WTC11 (cell line): Measurements from ENCODE around the gene KLF2. TPM values are rescaled to one million over a fixed set of nuclear protein-coding genes. Genes with fewer than 3 reads are reported as not detected.

Source experiments
- ATAC-seq: fragments of 200-7000 bp; cut with Tn5 transposase; 2 replicates; pipeline ENCODE4 v1.10.0; 2021; ENCODE audit warnings: mild to moderate bottlenecking, moderate library complexity
- CTCF ChIA-PET: fragments of 300-600 bp; sonication (Branson Sonifier 250); formaldehyde crosslinking; loops from one replicate; lab custom pipeline; 2021; ENCODE audit warnings: antibody characterized with exemption; lab: Charles Lee
- POLR2A ChIA-PET: fragments of 350-600 bp; sonication (Branson Sonifier 250); formaldehyde crosslinking; loops from one replicate; lab custom pipeline; 2021; ENCODE audit warnings: antibody characterized with exemption; lab: Charles Lee
- DNase-seq: peaks from one replicate; pipeline ENCODE4 v3.0.0; 2021; ENCODE audit warnings: low spot score
- H3K27ac Mint-ChIP-seq: 2 replicates; pipeline ENCODE4 v1.8.0; 2021; ENCODE audit warnings: mixed read lengths
- H3K27me3 Mint-ChIP-seq: 2 replicates; pipeline ENCODE4 v1.8.0; 2021; ENCODE audit warnings: low read depth, mild to moderate bottlenecking, moderate library complexity, mixed read lengths
- H3K36me3 Mint-ChIP-seq: 2 replicates; pipeline ENCODE4 v1.8.0; 2021; ENCODE audit warnings: mixed read lengths
- H3K4me1 Mint-ChIP-seq: 2 replicates; pipeline ENCODE4 v1.8.0; 2022; ENCODE audit warnings: mixed read lengths
- H3K4me3 Mint-ChIP-seq: 2 replicates; pipeline ENCODE4 v1.8.0; 2021; ENCODE audit warnings: mild to moderate bottlenecking, moderate library complexity, mixed read lengths
- H3K9me3 Mint-ChIP-seq: 2 replicates; pipeline ENCODE4 v1.8.0; 2021; ENCODE audit warnings: mixed read lengths
- ATF1 ChIP-seq: sonication (generic); formaldehyde crosslinking; IDR thresholded peaks from 2 replicates; pipeline ENCODE4 v1.8.1; 2023; ENCODE audit warnings: mild to moderate bottlenecking, moderate library complexity, missing genetic modification reagents
- ETV6 ChIP-seq: sonication (generic); formaldehyde crosslinking; IDR thresholded peaks from 2 replicates; pipeline ENCODE4 v1.8.1; 2022; ENCODE audit warnings: mild to moderate bottlenecking, missing genetic modification reagents
- GABPB1 ChIP-seq: sonication (generic); formaldehyde crosslinking; IDR thresholded peaks from 2 replicates; pipeline ENCODE4 v1.8.1; 2023; ENCODE audit warnings: mild to moderate bottlenecking, missing genetic modification reagents
- GRHL2 ChIP-seq: fragments of 250-450 bp; sonication (Bioruptor Pico); IDR thresholded peaks from 2 replicates; pipeline ENCODE4 v1.8.0; 2022; ENCODE audit warnings: mild to moderate bottlenecking, moderate library complexity; ENCODE audit not compliant: insufficient replicate concordance, severe bottlenecking
- GTF2I ChIP-seq: fragments of 250-450 bp; sonication (Bioruptor Pico); conservative IDR thresholded peaks from 2 replicates; pipeline ENCODE4 v1.4.0; 2021; ENCODE audit warnings: mild to moderate bottlenecking
- MXD4 ChIP-seq: fragments of 250-450 bp; sonication (Bioruptor Pico); IDR thresholded peaks from 2 replicates; pipeline ENCODE4 v1.8.0; 2021; ENCODE audit warnings: mild to moderate bottlenecking, moderate library complexity, borderline replicate concordance
- NR1H2 ChIP-seq: sonication (generic); formaldehyde crosslinking; IDR thresholded peaks from 2 replicates; pipeline ENCODE4 v1.9.0; 2021; ENCODE audit warnings: mild to moderate bottlenecking, moderate library complexity, missing genetic modification reagents
- OVOL2 ChIP-seq: fragments of 250-450 bp; sonication (Bioruptor Pico); IDR thresholded peaks from 2 replicates; pipeline ENCODE4 v1.9.0; 2021; ENCODE audit warnings: mild to moderate bottlenecking, borderline replicate concordance
- PRRX2 ChIP-seq: fragments of 250-450 bp; sonication (Bioruptor Pico); IDR thresholded peaks from 2 replicates; pipeline ENCODE4 v1.8.0; 2021; ENCODE audit warnings: mild to moderate bottlenecking
- RORB ChIP-seq: fragments of 250-450 bp; sonication (Bioruptor Pico); IDR thresholded peaks from 2 replicates; pipeline ENCODE4 v1.9.0; 2021; ENCODE audit warnings: mild to moderate bottlenecking
- SMAD3 ChIP-seq: sonication (generic); formaldehyde crosslinking; IDR thresholded peaks from 2 replicates; pipeline ENCODE4 v1.8.0; 2022; ENCODE audit warnings: missing genetic modification reagents, mild to moderate bottlenecking, borderline replicate concordance
- TEAD1 ChIP-seq: sonication (generic); formaldehyde crosslinking; IDR thresholded peaks from 2 replicates; pipeline ENCODE4 v1.8.0; 2022; ENCODE audit warnings: mild to moderate bottlenecking, missing genetic modification reagents
- TP53 ChIP-seq: sonication (generic); formaldehyde crosslinking; IDR thresholded peaks from 2 replicates; pipeline ENCODE4 v1.8.1; 2023; ENCODE audit warnings: mild to moderate bottlenecking, missing genetic modification reagents
- ZNF121 ChIP-seq: sonication (generic); formaldehyde crosslinking; IDR thresholded peaks from 2 replicates; pipeline ENCODE4 v1.8.0; 2023; ENCODE audit warnings: missing genetic modification reagents
- ZNF423 ChIP-seq: fragments of 250-450 bp; sonication (Bioruptor Pico); IDR thresholded peaks from 2 replicates; pipeline ENCODE4 v2.1.2; 2022; ENCODE audit warnings: mild to moderate bottlenecking, moderate library complexity
- ZNF671 ChIP-seq: fragments of 250-450 bp; sonication (Bioruptor Pico); IDR thresholded peaks from 2 replicates; pipeline ENCODE4 v1.8.0; 2021; ENCODE audit warnings: mild to moderate bottlenecking
- total RNA-seq: library from RNA; stranded (reverse); gene quantifications from 3 replicates; pipeline ENCODE4 v1.2.3, GENCODE V29; 2021
- TF ChIP-seq, protein P1 (sequence below): sonication (generic); formaldehyde crosslinking; IDR thresholded peaks from 2 replicates; pipeline ENCODE4 v1.8.1; 2022; ENCODE audit warnings: mild to moderate bottlenecking, missing genetic modification reagents, moderate library complexity, borderline replicate concordance
- TF ChIP-seq, protein P2 (sequence below): fragments of 250-450 bp; sonication (Bioruptor Pico); IDR thresholded peaks from 2 replicates; pipeline ENCODE4 v1.8.0; 2021; ENCODE audit warnings: mild to moderate bottlenecking
- TF ChIP-seq, protein P3 (sequence below): sonication (generic); formaldehyde crosslinking; IDR thresholded peaks from 2 replicates; pipeline ENCODE4 v1.8.1; 2023; ENCODE audit warnings: mild to moderate bottlenecking, missing genetic modification reagents
- TF ChIP-seq, protein P4 (sequence below): sonication (generic); formaldehyde crosslinking; IDR thresholded peaks from 2 replicates; pipeline ENCODE4 v1.8.1; 2022; ENCODE audit warnings: low read depth, mild to moderate bottlenecking, moderate library complexity, missing genetic modification reagents, borderline replicate concordance
- TF ChIP-seq, protein P5 (sequence below): sonication (generic); formaldehyde crosslinking; IDR thresholded peaks from 2 replicates; pipeline ENCODE4 v1.8.0; 2022; ENCODE audit warnings: mild to moderate bottlenecking, missing genetic modification reagents
- TF ChIP-seq, protein P6 (sequence below): sonication (generic); formaldehyde crosslinking; IDR thresholded peaks from 2 replicates; pipeline ENCODE4 v1.8.1; 2023; ENCODE audit warnings: mild to moderate bottlenecking, missing genetic modification reagents, moderate library complexity
- TF ChIP-seq, protein P7 (sequence below): sonication (generic); formaldehyde crosslinking; IDR thresholded peaks from 2 replicates; pipeline ENCODE4 v1.8.1; 2022; ENCODE audit warnings: low read depth, missing genetic modification reagents, borderline replicate concordance
- TF ChIP-seq, protein P8 (sequence below): sonication (generic); formaldehyde crosslinking; IDR thresholded peaks from 2 replicates; pipeline ENCODE4 v1.8.1; 2023; ENCODE audit warnings: mild to moderate bottlenecking, missing genetic modification reagents
- TF ChIP-seq, protein P9 (sequence below): sonication (generic); formaldehyde crosslinking; IDR thresholded peaks from 2 replicates; pipeline ENCODE4 v1.8.0; 2022; ENCODE audit warnings: mild to moderate bottlenecking, missing genetic modification reagents

Gene KLF2
- total RNA-seq, 1 experiment from 2014 or later, result 1.1 TPM

DNA sequence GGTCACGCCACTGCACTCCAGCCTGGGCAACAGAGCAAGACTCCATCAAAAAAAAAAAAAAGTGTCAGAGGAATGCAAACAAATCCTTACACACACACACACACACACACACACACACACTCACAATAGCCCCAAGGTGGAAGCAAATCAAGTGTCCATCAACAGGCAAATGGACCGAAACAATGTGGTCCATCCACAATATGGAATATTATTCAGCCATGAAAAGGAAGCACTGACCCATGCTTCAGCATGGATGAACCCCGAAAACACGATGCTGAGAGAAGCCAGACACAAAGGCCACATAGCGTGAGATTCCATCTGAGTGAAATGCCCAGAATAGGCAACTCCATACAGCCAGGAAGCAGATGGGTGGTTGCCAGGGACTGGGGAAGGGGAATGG lies 16.5 kb upstream of the KLF2 start (continued):
- TF ChIP-seq, protein P1, sequence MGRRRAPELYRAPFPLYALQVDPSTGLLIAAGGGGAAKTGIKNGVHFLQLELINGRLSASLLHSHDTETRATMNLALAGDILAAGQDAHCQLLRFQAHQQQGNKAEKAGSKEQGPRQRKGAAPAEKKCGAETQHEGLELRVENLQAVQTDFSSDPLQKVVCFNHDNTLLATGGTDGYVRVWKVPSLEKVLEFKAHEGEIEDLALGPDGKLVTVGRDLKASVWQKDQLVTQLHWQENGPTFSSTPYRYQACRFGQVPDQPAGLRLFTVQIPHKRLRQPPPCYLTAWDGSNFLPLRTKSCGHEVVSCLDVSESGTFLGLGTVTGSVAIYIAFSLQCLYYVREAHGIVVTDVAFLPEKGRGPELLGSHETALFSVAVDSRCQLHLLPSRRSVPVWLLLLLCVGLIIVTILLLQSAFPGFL (CRISPR knock-in tag), result no peak
- TF ChIP-seq TP53 (CRISPR knock-in tag) (no peak), ETV6 (CRISPR knock-in tag) (no peak), GRHL2 (CRISPR knock-in tag) (no peak), PRRX2 (CRISPR knock-in tag) (no peak), RORB (CRISPR knock-in tag) (no peak), NR1H2 (CRISPR knock-in tag) (no peak), MXD4 (CRISPR knock-in tag) (no peak), TEAD1 (no peak), SMAD3 (CRISPR knock-in tag) (no peak)
- TF ChIP-seq, protein P2, sequence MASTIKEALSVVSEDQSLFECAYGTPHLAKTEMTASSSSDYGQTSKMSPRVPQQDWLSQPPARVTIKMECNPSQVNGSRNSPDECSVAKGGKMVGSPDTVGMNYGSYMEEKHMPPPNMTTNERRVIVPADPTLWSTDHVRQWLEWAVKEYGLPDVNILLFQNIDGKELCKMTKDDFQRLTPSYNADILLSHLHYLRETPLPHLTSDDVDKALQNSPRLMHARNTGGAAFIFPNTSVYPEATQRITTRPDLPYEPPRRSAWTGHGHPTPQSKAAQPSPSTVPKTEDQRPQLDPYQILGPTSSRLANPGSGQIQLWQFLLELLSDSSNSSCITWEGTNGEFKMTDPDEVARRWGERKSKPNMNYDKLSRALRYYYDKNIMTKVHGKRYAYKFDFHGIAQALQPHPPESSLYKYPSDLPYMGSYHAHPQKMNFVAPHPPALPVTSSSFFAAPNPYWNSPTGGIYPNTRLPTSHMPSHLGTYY, result no peak
- TF ChIP-seq, protein P3, sequence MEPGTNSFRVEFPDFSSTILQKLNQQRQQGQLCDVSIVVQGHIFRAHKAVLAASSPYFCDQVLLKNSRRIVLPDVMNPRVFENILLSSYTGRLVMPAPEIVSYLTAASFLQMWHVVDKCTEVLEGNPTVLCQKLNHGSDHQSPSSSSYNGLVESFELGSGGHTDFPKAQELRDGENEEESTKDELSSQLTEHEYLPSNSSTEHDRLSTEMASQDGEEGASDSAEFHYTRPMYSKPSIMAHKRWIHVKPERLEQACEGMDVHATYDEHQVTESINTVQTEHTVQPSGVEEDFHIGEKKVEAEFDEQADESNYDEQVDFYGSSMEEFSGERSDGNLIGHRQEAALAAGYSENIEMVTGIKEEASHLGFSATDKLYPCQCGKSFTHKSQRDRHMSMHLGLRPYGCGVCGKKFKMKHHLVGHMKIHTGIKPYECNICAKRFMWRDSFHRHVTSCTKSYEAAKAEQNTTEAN, result no peak
- TF ChIP-seq, protein P4, sequence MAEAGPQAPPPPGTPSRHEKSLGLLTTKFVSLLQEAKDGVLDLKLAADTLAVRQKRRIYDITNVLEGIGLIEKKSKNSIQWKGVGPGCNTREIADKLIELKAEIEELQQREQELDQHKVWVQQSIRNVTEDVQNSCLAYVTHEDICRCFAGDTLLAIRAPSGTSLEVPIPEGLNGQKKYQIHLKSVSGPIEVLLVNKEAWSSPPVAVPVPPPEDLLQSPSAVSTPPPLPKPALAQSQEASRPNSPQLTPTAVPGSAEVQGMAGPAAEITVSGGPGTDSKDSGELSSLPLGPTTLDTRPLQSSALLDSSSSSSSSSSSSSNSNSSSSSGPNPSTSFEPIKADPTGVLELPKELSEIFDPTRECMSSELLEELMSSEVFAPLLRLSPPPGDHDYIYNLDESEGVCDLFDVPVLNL (CRISPR knock-in tag), result no peak

DNA sequence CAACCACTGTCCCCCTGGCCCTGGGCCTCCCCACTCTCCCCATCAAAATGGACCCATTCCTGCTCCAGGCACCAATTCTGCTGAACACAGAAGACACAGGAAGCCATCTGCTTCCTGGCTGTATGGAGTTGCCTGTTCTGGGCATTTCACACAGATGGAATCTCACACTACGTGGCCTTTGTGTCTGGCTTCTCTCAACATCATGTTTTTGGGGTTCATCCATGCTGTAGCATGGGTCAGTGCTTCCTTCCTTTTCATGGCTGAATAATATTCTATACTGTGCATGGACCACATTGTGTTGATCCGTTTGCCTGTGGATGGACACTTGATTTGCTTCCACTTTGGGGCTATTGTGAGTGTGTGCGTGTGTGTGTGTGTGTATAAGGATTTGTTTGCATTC lies 15.0 kb upstream of the KLF2 start:
- POLR2A ChIA-PET, result no interaction called here
- CTCF ChIA-PET, result no interaction called here
- Mint-ChIP-seq H3K36me3 (no peaks in the 10 kb centered on the region), H3K27me3 (no peaks in the 10 kb centered on the region; the same call in 1 of the 2 replicates), H3K27ac (no peak overlapping the region), H3K4me3 (no peak overlapping the region), H3K9me3 (no peaks in the 10 kb centered on the region), H3K4me1 (peaks cover 2% of the 10 kb centered on the region; the same call in 1 of the 2 replicates)
- DNase-seq, result no peak
- ATAC-seq, result no peak
- no peak for TF ChIP-seq GTF2I (CRISPR knock-in tag)
- TF ChIP-seq OVOL2 (CRISPR knock-in tag), result no peak
- TF ChIP-seq, protein P5, sequence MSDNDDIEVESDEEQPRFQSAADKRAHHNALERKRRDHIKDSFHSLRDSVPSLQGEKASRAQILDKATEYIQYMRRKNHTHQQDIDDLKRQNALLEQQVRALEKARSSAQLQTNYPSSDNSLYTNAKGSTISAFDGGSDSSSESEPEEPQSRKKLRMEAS, result no peak
- TF ChIP-seq NR1H2 (CRISPR knock-in tag), result no peak
- TF ChIP-seq ZNF671, result no peak
- TF ChIP-seq, protein P3, result no peak
- TF ChIP-seq GABPB1 (CRISPR knock-in tag), result no peak
- TF ChIP-seq ZNF121 (CRISPR knock-in tag), result no peak
- TF ChIP-seq, protein P6, sequence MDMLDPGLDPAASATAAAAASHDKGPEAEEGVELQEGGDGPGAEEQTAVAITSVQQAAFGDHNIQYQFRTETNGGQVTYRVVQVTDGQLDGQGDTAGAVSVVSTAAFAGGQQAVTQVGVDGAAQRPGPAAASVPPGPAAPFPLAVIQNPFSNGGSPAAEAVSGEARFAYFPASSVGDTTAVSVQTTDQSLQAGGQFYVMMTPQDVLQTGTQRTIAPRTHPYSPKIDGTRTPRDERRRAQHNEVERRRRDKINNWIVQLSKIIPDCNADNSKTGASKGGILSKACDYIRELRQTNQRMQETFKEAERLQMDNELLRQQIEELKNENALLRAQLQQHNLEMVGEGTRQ (CRISPR knock-in tag), result no peak
- TF ChIP-seq, protein P7, sequence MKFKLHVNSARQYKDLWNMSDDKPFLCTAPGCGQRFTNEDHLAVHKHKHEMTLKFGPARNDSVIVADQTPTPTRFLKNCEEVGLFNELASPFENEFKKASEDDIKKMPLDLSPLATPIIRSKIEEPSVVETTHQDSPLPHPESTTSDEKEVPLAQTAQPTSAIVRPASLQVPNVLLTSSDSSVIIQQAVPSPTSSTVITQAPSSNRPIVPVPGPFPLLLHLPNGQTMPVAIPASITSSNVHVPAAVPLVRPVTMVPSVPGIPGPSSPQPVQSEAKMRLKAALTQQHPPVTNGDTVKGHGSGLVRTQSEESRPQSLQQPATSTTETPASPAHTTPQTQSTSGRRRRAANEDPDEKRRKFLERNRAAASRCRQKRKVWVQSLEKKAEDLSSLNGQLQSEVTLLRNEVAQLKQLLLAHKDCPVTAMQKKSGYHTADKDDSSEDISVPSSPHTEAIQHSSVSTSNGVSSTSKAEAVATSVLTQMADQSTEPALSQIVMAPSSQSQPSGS (CRISPR knock-in tag), result no peak
- TF ChIP-seq, protein P1 (CRISPR knock-in tag), result no peak
- TF ChIP-seq, protein P8, sequence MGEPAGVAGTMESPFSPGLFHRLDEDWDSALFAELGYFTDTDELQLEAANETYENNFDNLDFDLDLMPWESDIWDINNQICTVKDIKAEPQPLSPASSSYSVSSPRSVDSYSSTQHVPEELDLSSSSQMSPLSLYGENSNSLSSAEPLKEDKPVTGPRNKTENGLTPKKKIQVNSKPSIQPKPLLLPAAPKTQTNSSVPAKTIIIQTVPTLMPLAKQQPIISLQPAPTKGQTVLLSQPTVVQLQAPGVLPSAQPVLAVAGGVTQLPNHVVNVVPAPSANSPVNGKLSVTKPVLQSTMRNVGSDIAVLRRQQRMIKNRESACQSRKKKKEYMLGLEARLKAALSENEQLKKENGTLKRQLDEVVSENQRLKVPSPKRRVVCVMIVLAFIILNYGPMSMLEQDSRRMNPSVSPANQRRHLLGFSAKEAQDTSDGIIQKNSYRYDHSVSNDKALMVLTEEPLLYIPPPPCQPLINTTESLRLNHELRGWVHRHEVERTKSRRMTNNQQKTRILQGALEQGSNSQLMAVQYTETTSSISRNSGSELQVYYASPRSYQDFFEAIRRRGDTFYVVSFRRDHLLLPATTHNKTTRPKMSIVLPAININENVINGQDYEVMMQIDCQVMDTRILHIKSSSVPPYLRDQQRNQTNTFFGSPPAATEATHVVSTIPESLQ, result no peak
- TF ChIP-seq, protein P9, sequence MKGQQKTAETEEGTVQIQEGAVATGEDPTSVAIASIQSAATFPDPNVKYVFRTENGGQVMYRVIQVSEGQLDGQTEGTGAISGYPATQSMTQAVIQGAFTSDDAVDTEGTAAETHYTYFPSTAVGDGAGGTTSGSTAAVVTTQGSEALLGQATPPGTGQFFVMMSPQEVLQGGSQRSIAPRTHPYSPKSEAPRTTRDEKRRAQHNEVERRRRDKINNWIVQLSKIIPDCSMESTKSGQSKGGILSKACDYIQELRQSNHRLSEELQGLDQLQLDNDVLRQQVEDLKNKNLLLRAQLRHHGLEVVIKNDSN (CRISPR knock-in tag), result no peak
- no peak for TF ChIP-seq ZNF423 (CRISPR knock-in tag)
- no peak for TF ChIP-seq ATF1 (CRISPR knock-in tag)
